NOMO-1 treated with dmso at 0.1 percent for 144 hours (cell line): Measurements from ENCODE around the gene COPZ1.

Source experiments
- DNase-seq: peaks from one replicate; lab custom pipeline; 2025; ENCODE audit not compliant: unreplicated experiment; lab: John Stamatoyannopoulos, UW

The COPZ1 gene

GRCh38 chr12:54376596-54376995 lies 51.7 kb downstream of the COPZ1 start:
- DNase-seq, result no peak

- DNase-seq, result no peak
Observed at GRCh38 chr12:54377007-54377406, 52.1 kb downstream of the COPZ1 start.

GRCh38 chr12:54377797-54378515 lies 53.0 kb downstream of the COPZ1 start:
- no peak for DNase-seq

GRCh38 chr12:54378796-54379397 lies 54.0 kb downstream of the COPZ1 start:
- DNase-seq, result no peak

- peak; percentile 65 for DNase-seq
Observed at GRCh38 chr12:54379398-54380201, 54.7 kb downstream of the COPZ1 start.

GRCh38 chr12:54381136-54381535 lies 56.2 kb downstream of the COPZ1 start:
- no peak for DNase-seq

GRCh38 chr12:54383041-54383609 lies 58.2 kb downstream of the COPZ1 start:
- peak; percentile 70 for DNase-seq

GRCh38 chr12:54384591-54385041 lies 59.7 kb downstream of the COPZ1 start, which contains the start of gene ZNF385A:
Gene ZNF385A, minus strand, starts transcription at chr12:54384733. Its CDS starts 219 bp downstream, at chr12:54384514.
- peak; percentile 95 for DNase-seq

- DNase-seq, result peak; percentile 63
Observed at GRCh38 chr12:54385251-54385914, 60.5 kb downstream of the COPZ1 start.

GRCh38 chr12:54386403-54387113 lies 61.6 kb downstream of the COPZ1 start:
- DNase-seq, result no peak

GRCh38 chr12:54387114-54387467 lies 62.2 kb downstream of the COPZ1 start:
- no peak for DNase-seq

- DNase-seq, result no peak
Observed at GRCh38 chr12:54388237-54389133, 63.6 kb downstream of the COPZ1 start.

GRCh38 chr12:54389134-54389508 lies 64.2 kb downstream of the COPZ1 start:
- no peak for DNase-seq

- no peak for DNase-seq
Observed at GRCh38 chr12:54389607-54390175, 64.8 kb downstream of the COPZ1 start.

GRCh38 chr12:54390176-54390667 lies 65.3 kb downstream of the COPZ1 start:
- DNase-seq, result peak; percentile 10

- DNase-seq, result peak; percentile 64
Observed at GRCh38 chr12:54390668-54391551, 66.0 kb downstream of the COPZ1 start.

- no peak for DNase-seq
Observed at GRCh38 chr12:54392485-54393206, 67.7 kb downstream of the COPZ1 start.
